Stimulated activated CD8-positive, alpha-beta memory T cell treated with anti-CD3 and anti-CD28 coated beads, Interleukin-4, amount 100 ng/mL, for 4 hours (primary cell): Measurements from ENCODE around the gene FOXN1.

Experiments used
- DNase-seq, 2 donors: peaks; one replicate each; pipeline ENCODE4 v3.0.0-alpha.2; 2020; ENCODE audit warnings: low read depth in 2 of 2, low spot score in 1 of 2

FOXN1 gene

GRCh38 chr17:28524476-28525424 lies 18.6 kb downstream of the FOXN1 start:
- no peak for DNase-seq

- no peak for DNase-seq
Measured at GRCh38 chr17:28526381-28526780, 20.2 kb downstream of the FOXN1 start.

GRCh38 chr17:28527181-28527681 lies 21.1 kb downstream of the FOXN1 start:
- no peak for DNase-seq

- no peak for DNase-seq
Measured at GRCh38 chr17:28527859-28528258, 21.7 kb downstream of the FOXN1 start.

GRCh38 chr17:28528327-28529012 lies 22.3 kb downstream of the FOXN1 start:
- no peak for DNase-seq

- no peak for DNase-seq
Measured at GRCh38 chr17:28529013-28529400, 22.9 kb downstream of the FOXN1 start.

GRCh38 chr17:28530250-28530649 lies 24.1 kb downstream of the FOXN1 start:
- DNase-seq = no peak

- DNase-seq = no peak
Measured at GRCh38 chr17:28530926-28531325, 24.8 kb downstream of the FOXN1 start.

GRCh38 chr17:28532050-28532960 lies 26.2 kb downstream of the FOXN1 start:
- DNase-seq = no peak

- DNase-seq = no peak
Measured at GRCh38 chr17:28533091-28533807, 27.1 kb downstream of the FOXN1 start.

GRCh38 chr17:28534740-28535375 lies 28.7 kb downstream of the FOXN1 start:
- no peak for DNase-seq

GRCh38 chr17:28536532-28537218 lies 30.5 kb downstream of the FOXN1 start:
- no peak for DNase-seq

- no peak for DNase-seq
Measured at GRCh38 chr17:28537219-28537610, 31.1 kb downstream of the FOXN1 start.

GRCh38 chr17:28538296-28538895 lies 32.2 kb downstream of the FOXN1 start:
- DNase-seq = no peak

- no peak for DNase-seq
Measured at GRCh38 chr17:28540231-28540630, 34.1 kb downstream of the FOXN1 start.

- DNase-seq = no peak
Measured at GRCh38 chr17:28541439-28541838, 35.3 kb downstream of the FOXN1 start.

- DNase-seq = no peak
Measured at GRCh38 chr17:28544402-28545140, 38.4 kb downstream of the FOXN1 start.

GRCh38 chr17:28545141-28545503 lies 39.0 kb downstream of the FOXN1 start:
- no peak for DNase-seq
